OCI-LY1 (cell line): ENCODE measurements around the gene E4F1.

Source experiments
- EZH2 ChIP-seq: fragments of 200-600 bp; sonication (generic), shearing (Covaris generic); IDR thresholded peaks from 2 replicates; pipeline ENCODE4 v1.8.0; 2017; ENCODE audit warnings: borderline replicate concordance, mixed run types, mild to moderate bottlenecking, antibody characterized with exemption, low read length, moderate library complexity, mixed read lengths
- TF ChIP-seq, protein P1 (sequence below): fragments of 200-600 bp; sonication (generic), shearing (Covaris generic); IDR thresholded peaks from 2 replicates; pipeline ENCODE4 v1.5.1; 2017; ENCODE audit warnings: mild to moderate bottlenecking, antibody characterized with exemption, low read length, moderate library complexity, mixed read lengths

DNA sequence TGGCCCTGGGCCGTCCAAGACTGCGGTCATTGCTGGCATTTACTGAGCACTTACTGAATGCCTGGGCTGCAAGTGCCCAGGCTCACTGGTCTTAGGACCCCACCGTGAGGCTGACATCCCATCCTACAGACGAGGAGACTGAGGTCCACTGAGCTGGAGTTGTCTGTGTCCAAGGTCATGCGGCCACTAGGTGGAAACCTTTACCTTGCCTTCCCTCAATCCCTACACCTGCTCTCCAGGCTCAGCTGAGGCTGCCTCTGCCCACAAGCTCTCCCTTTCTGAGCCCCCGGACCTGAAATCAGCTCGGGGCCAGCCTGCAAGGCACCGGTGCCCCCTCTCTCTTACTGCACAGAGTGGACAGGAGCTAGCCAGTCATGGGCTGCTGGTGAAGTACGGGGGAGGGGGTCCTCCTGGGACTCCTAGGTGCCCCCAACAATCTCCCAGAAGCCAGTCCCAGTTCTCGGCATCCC is 28.5 kb upstream of the E4F1 start:
- TF ChIP-seq, protein P1, sequence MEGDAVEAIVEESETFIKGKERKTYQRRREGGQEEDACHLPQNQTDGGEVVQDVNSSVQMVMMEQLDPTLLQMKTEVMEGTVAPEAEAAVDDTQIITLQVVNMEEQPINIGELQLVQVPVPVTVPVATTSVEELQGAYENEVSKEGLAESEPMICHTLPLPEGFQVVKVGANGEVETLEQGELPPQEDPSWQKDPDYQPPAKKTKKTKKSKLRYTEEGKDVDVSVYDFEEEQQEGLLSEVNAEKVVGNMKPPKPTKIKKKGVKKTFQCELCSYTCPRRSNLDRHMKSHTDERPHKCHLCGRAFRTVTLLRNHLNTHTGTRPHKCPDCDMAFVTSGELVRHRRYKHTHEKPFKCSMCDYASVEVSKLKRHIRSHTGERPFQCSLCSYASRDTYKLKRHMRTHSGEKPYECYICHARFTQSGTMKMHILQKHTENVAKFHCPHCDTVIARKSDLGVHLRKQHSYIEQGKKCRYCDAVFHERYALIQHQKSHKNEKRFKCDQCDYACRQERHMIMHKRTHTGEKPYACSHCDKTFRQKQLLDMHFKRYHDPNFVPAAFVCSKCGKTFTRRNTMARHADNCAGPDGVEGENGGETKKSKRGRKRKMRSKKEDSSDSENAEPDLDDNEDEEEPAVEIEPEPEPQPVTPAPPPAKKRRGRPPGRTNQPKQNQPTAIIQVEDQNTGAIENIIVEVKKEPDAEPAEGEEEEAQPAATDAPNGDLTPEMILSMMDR: peak; percentile 59
- no peak for TF ChIP-seq EZH2
